Keratinocyte (primary cell): ENCODE data around the gene BABAM2. TPM values are rescaled to one million over a fixed set of nuclear protein-coding genes. Genes with fewer than 3 reads are reported as not detected.

ENCODE experiments used
- DNase-seq: peaks from one replicate; pipeline ENCODE4 v3.0.0-alpha.2; 2011; ENCODE audit warnings: low read depth, missing footprints, low spot score
- FAIRE-seq: peaks from 2 replicates; lab custom pipeline; 2011; peaks lifted over from hg19 to GRCh38; lab: Jason Lieb, UNC
- H2AFZ ChIP-seq: 2 replicates; pipeline ENCODE4 v1.6.0; 2012; ENCODE audit warnings: low read length, control low read depth, inconsistent platforms; ENCODE audit not compliant: control insufficient read depth
- H3K27ac ChIP-seq: 2 replicates; pipeline ENCODE4 v1.5.1; 2011; ENCODE audit warnings: low read length; ENCODE audit not compliant: control insufficient read depth, insufficient read depth
- H3K27me3 ChIP-seq: 3 replicates; pipeline ENCODE4 v1.6.0; 2011; ENCODE audit warnings: low read length; ENCODE audit not compliant: control insufficient read depth, insufficient read depth; ENCODE audit errors: extremely low read depth
- H3K36me3 ChIP-seq, 2 experiments: 2 replicates in 1 of 2; 3 replicates in 1 of 2; pipeline ENCODE4 v1.5.1; 2011; ENCODE audit warnings: low read length in 2 of 2, mild to moderate bottlenecking in 1 of 2; ENCODE audit not compliant: control insufficient read depth in 2 of 2, insufficient read depth in 2 of 2; ENCODE audit errors: extremely low read depth in 1 of 2
- H3K4me1 ChIP-seq: 3 replicates; pipeline ENCODE4 v1.5.1; 2011; ENCODE audit warnings: low read length; ENCODE audit not compliant: control insufficient read depth, insufficient read depth; ENCODE audit errors: extremely low read depth
- H3K4me2 ChIP-seq: 3 replicates; pipeline ENCODE4 v1.6.0; 2011; ENCODE audit warnings: low read depth, low read length; ENCODE audit not compliant: control insufficient read depth, insufficient read depth; ENCODE audit errors: extremely low read depth
- H3K4me3 ChIP-seq, 3 experiments: fragments of 200-600 bp in 1 of 3; sonication (generic) in 1 of 3; 2 replicates in 2 of 3; 3 replicates in 1 of 3; pipeline ENCODE4 v1.5.1; 2011 to 2016; ENCODE audit warnings: low read length in 3 of 3, mild to moderate bottlenecking in 3 of 3, control low read depth in 2 of 3, inconsistent platforms in 1 of 3, low read depth in 1 of 3, mixed read lengths in 1 of 3, mixed run types in 1 of 3, moderate library complexity in 1 of 3; ENCODE audit not compliant: control insufficient read depth in 2 of 3, insufficient read depth in 2 of 3; ENCODE audit errors: extremely low read depth in 1 of 3
- H3K79me2 ChIP-seq: 2 replicates; pipeline ENCODE4 v1.6.0; 2012; ENCODE audit warnings: low read length; ENCODE audit not compliant: control insufficient read depth, insufficient read depth
- H3K9ac ChIP-seq: 3 replicates; pipeline ENCODE4 v1.6.0; 2011; ENCODE audit warnings: low read length; ENCODE audit not compliant: control insufficient read depth, insufficient read depth; ENCODE audit errors: extremely low read depth
- H3K9me1 ChIP-seq: 3 replicates; pipeline ENCODE4 v1.6.0; 2011; ENCODE audit warnings: low read length; ENCODE audit not compliant: control insufficient read depth, insufficient read depth; ENCODE audit errors: extremely low read depth
- H3K9me3 ChIP-seq: 2 replicates; pipeline ENCODE4 v1.5.1; 2012; ENCODE audit warnings: low read depth, low read length; ENCODE audit not compliant: control insufficient read depth
- H4K20me1 ChIP-seq: 3 replicates; pipeline ENCODE4 v1.6.0; 2011; ENCODE audit warnings: low read length; ENCODE audit not compliant: control insufficient read depth, insufficient read depth; ENCODE audit errors: extremely low read depth
- CTCF ChIP-seq, 3 experiments: IDR thresholded peaks in 1 of 3; conservative IDR thresholded peaks in 1 of 3; optimal IDR thresholded peaks in 1 of 3; 2 replicates in 2 of 3; 3 replicates in 1 of 3; pipeline versions ENCODE3 to v1.5.1; 2011; ENCODE audit warnings: low read length in 3 of 3, mild to moderate bottlenecking in 3 of 3, moderate library complexity in 2 of 3, control low read depth in 1 of 3, inconsistent platforms in 1 of 3; ENCODE audit not compliant: insufficient read depth in 2 of 3; ENCODE audit errors: extremely low read depth in 1 of 3
- EZH2 ChIP-seq: IDR thresholded peaks from one replicate; pipeline ENCODE4 v1.6.1; 2012; ENCODE audit warnings: inconsistent platforms, mild to moderate bottlenecking, low read length, moderate library complexity
- dilution Hi-C: fragments of 300-500 bp; cut with MboI; formaldehyde crosslinking; loops from one replicate; pipeline ENCODE4 v1.7.0; 2020; ENCODE audit warnings: low sequenced_read_pairs; ENCODE audit not compliant: extremely low pct_ligation_motif_present
- polyA plus RNA-seq, 5 experiments: library from polyadenylated mRNA; depleted of rRNA in 3 of 5; stranded (reverse) in 3 of 5; stranded (forward) in 1 of 5; unstranded in 1 of 5; fragments of >200 nt; gene quantifications; 1 replicate in 1 of 5; 2 replicates in 3 of 5; 3 replicates in 1 of 5; pipeline versions ENCODE4 v1.2.1 to v1.2.3, GENCODE V29; 2011 to 2012; ENCODE audit warnings: missing spikeins in 2 of 5, low read depth in 1 of 5, low replicate concordance in 1 of 5

The BABAM2 gene
- polyA plus RNA-seq, 1 donor (not counting 4 experiments of a cell fraction or from before 2014, with no cell fraction given): 29.8 TPM

DNA sequence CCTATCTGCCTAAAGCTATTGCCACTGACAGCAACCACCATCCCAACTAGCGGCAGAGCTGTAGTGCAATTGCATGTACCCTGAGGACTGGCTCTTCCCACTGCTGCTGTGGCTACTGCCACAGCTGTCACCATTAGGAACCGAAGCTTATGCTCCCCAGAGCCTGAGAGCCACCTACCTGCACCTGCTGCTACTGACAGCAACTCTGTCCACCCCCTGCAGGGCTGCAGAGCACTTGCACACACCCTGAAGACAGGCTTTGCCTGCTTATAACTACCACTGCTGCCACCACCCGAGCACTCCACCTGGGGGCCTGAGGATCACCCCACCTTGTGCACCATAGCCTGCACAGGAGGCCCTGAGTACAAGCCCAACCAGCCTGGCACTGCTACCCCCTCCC, 284.5 kb downstream of the BABAM2 start:
- no peaks in the 10 kb centered on the region for H4K20me1 ChIP-seq
- no peaks in the 10 kb centered on the region for H3K9me3 ChIP-seq
- FAIRE-seq (no peak), DNase-seq (no peak)
- no peak for TF ChIP-seq EZH2
- TF ChIP-seq CTCF (optimal IDR thresholded peaks at IDR 0.05 in 1 of 3, IDR thresholded peaks at IDR 0.05 in 1 of 3, conservative IDR thresholded peaks at IDR 0.05 in 1 of 3; ENCODE audit: extremely low read depth in 1 of 3, insufficient read depth in 2 of 3, low read length in 3 of 3): peak in 1 of 3 experiments; percentile 49
- dilution Hi-C loops: no loop called here
- H3K9ac ChIP-seq: no peak overlapping the region
- no peak overlapping the region for H3K4me3 ChIP-seq
- no peak overlapping the region for H3K27ac ChIP-seq
- no peak overlapping the region for H2AFZ ChIP-seq
- H3K79me2 ChIP-seq: no peaks in the 10 kb centered on the region
- no peaks in the 10 kb centered on the region for H3K27me3 ChIP-seq
- no peaks in the 10 kb centered on the region for H3K9me1 ChIP-seq
- no peak overlapping the region for H3K4me2 ChIP-seq
- peaks cover 20% of the 10 kb centered on the region for H3K4me1 ChIP-seq
- H3K36me3 ChIP-seq: peaks cover 0 to 1% of the 10 kb centered on the region in 2 experiments

GRCh38 chr2:28178946-28179345, 288.4 kb downstream of the BABAM2 start:
- H4K20me1 ChIP-seq: no peaks in the 10 kb centered on the region
- no peak overlapping the region for H3K4me3 ChIP-seq
- FAIRE-seq (no peak), DNase-seq (no peak)
- H3K27ac ChIP-seq: no peak overlapping the region
- no peak overlapping the region for H3K4me2 ChIP-seq
- H3K9ac ChIP-seq: no peak overlapping the region
- H3K79me2 ChIP-seq: no peaks in the 10 kb centered on the region
- peaks cover 0 to 1% of the 10 kb centered on the region in 2 experiments for H3K36me3 ChIP-seq
- H3K9me1 ChIP-seq: no peaks in the 10 kb centered on the region
- TF ChIP-seq EZH2: no peak
- no peak for TF ChIP-seq CTCF (optimal IDR thresholded peaks at IDR 0.05 in 1 of 3, IDR thresholded peaks at IDR 0.05 in 1 of 3, conservative IDR thresholded peaks at IDR 0.05 in 1 of 3; ENCODE audit: extremely low read depth in 1 of 3, insufficient read depth in 2 of 3, low read length in 3 of 3)
- no peaks in the 10 kb centered on the region for H3K4me1 ChIP-seq
- H2AFZ ChIP-seq: no peak overlapping the region
- no peaks in the 10 kb centered on the region for H3K9me3 ChIP-seq
- dilution Hi-C loops: no loop called here
- H3K27me3 ChIP-seq: no peaks in the 10 kb centered on the region
